ENCODE data around the gene PCNT.

DNA sequence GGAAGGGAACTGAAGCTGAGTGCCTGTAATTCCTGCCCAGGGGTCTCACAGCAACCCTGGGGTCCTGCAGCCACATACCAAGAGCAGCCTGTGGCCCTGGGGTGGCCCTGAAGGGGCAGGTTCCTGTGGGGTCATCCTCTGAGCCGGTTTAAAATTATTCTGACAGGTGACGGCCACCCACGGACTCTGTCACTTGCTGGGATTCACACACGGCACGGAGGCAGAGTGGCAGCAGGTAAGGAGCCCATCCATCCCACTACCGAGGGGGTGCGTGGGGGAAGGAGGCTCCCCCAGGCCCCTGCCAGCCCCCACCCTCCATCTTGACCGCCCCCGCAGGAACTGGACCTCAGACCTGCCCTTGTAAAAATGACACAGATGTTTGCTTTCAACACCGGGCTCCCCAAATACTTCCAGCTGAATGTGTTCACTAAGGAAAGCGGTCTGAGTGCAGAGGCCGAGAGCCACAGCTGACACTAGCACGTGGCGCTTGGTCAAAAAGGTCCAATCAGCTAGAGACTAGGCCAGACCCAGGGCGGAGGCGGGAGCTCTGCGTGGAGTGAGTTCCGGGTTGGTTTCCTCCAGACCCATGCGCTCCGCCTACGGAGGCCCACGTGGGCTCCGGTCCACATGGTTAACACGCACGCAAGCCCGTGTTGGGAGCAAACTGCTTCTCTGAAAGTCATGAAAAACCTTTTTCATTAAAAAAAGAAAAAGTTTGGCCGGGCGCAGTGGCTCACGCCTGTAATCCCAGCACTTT lies 27.8 kb upstream of the PCNT start:
- TF ChIP-seq, protein P1, sequence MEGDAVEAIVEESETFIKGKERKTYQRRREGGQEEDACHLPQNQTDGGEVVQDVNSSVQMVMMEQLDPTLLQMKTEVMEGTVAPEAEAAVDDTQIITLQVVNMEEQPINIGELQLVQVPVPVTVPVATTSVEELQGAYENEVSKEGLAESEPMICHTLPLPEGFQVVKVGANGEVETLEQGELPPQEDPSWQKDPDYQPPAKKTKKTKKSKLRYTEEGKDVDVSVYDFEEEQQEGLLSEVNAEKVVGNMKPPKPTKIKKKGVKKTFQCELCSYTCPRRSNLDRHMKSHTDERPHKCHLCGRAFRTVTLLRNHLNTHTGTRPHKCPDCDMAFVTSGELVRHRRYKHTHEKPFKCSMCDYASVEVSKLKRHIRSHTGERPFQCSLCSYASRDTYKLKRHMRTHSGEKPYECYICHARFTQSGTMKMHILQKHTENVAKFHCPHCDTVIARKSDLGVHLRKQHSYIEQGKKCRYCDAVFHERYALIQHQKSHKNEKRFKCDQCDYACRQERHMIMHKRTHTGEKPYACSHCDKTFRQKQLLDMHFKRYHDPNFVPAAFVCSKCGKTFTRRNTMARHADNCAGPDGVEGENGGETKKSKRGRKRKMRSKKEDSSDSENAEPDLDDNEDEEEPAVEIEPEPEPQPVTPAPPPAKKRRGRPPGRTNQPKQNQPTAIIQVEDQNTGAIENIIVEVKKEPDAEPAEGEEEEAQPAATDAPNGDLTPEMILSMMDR (conservative IDR thresholded peaks at IDR 0.05 in 1 of 2, IDR thresholded peaks at IDR 0.05 in 1 of 2; ENCODE audit: extremely low read depth in 1 of 2, insufficient read depth in 1 of 2, low read depth in 1 of 2, low read length in 2 of 2): no peak
- TF ChIP-seq EZH2 (IDR thresholded peaks at IDR 0.05; ENCODE audit: borderline replicate concordance, low read length): no peak

Data from mammary epithelial cell (primary cell).